GM18505 (cell line): ENCODE measurements around the gene DISP3.

Experiments used
- ATAC-seq: cut with Tn5 transposase; IDR thresholded peaks from one replicate; pipeline ENCODE4 v1.9.1; 2021; ENCODE audit not compliant: unreplicated experiment
- POLR2A ChIP-seq: IDR thresholded peaks from 4 replicates; pipeline ENCODE4 v1.6.1; 2011; ENCODE audit warnings: borderline replicate concordance; ENCODE audit not compliant: insufficient read depth, insufficient read length; ENCODE audit errors: extremely low read depth

DISP3 gene

GRCh38 chr1:11520531-11521233 lies 41.7 kb downstream of the DISP3 start:
- TF ChIP-seq POLR2A, result no peak
- no peak for ATAC-seq

- TF ChIP-seq POLR2A, result no peak
- ATAC-seq, result no peak
Measured at GRCh38 chr1:11521582-11522399, 42.8 kb downstream of the DISP3 start.

- no peak for ATAC-seq
- no peak for TF ChIP-seq POLR2A
Measured at GRCh38 chr1:11522400-11523235, 43.7 kb downstream of the DISP3 start.

GRCh38 chr1:11523261-11523660 lies 44.3 kb downstream of the DISP3 start:
- no peak for TF ChIP-seq POLR2A
- no peak for ATAC-seq

DNA sequence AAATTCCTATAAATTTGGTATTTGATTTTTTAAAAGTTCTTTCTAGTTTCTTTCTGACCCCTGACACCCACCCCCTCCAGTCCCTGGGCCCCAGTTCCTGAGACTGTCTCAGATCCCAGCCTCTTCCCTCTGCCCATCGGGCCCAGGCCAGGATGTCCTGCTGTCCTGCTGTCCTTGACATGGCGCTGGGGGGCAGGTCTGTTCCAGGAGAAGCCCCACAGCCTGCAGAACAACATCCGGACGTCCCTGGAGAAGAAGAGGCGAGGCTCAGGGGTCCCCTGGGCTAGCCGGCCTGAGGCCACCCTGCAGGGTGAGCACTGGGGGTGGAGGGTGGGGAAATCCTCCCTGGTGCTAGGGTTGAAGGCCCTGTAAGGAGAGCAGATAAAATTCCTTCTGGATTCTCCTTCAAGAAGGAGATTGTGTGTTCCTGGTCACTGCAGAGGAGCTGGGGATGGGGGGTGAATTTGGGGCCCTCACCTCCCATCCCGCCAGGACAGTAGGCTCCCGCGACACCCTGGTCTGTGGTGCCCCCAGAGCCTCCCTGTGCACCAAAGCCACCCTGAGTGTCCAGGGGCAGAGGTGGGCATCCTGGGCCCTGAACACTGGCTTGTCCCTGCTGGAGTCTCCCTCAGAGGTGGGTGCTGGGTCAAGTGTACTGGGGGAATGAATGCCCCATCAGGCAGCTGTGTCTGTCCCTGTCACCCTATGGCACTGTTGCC lies 45.0 kb downstream of the DISP3 start:
- TF ChIP-seq POLR2A, result no peak
- ATAC-seq, result no peak

- TF ChIP-seq POLR2A, result no peak
- no peak for ATAC-seq
Measured at GRCh38 chr1:11524465-11525150, 45.7 kb downstream of the DISP3 start.

- ATAC-seq, result no peak
- no peak for TF ChIP-seq POLR2A
Measured at GRCh38 chr1:11525151-11525505, 46.2 kb downstream of the DISP3 start.

GRCh38 chr1:11525516-11525915 lies 46.6 kb downstream of the DISP3 start:
- no peak for TF ChIP-seq POLR2A
- no peak for ATAC-seq

GRCh38 chr1:11526071-11526895 lies 47.3 kb downstream of the DISP3 start:
- no peak for TF ChIP-seq POLR2A

DNA sequence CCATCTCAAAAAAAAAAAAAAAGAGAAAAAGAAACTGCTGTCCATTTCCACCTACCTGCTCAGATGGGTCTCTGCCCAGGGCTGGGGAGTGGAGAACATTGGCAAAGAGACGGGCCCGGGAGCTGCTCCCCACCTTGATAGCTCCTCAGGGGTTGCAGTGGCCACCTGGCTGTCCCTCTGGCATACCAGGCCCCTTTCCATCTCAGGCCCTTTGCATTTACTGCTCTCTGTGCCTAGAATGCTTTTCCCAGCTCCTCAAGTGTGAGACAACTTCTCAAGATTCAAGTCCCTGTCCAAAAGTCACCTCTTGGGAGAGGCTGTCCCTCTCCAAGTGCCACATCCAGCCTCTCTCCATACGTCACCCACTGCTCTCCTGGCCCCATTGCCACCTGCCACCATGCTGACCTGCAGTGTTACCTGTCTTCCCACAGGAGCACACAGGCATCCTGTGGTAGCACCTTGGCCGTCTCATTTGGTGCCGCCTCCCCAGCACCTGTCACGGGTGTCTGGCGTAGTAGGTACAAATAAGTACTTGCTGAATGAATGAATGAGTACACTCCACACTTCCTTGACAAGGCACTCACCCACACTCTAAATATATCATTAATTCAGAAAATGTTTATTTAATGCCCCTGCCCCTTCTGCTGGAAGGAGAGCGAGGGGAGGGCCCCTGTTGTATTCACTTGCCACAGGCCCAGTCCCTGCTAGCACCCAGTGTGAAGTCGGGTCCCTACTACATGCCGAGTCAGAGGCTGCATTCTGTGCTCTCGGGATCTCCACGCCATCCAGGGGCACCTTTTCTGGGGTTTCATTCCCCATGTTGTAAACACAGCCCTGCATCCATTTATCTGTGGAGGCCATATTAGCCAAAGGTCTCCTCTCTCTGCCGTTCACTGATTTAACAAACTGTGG lies 48.8 kb downstream of the DISP3 start:
- TF ChIP-seq POLR2A, result no peak
- no peak for ATAC-seq

More at GRCh38 chr1:11526071-11526895, 47.3 kb downstream of the DISP3 start:
- ATAC-seq, result no peak
